ENCODE results near the gene MRC2.
A peak's percentile ranks its signal among the peaks of the same experiment; 100 is the strongest.

MRC2 gene

GRCh38 chr17:62658136-62658920 lies 30.9 kb downstream of the MRC2 start:
- WGBS, 2 experiments: 90 to 93% methylated on average over 15 of the region's 15 CpGs
- H3K27me3 ChIP-seq (ENCODE audit: control insufficient read depth, insufficient read depth, low read length, poor library complexity, severe bottlenecking): no peaks in the 10 kb centered on the region
- H3K9me3 ChIP-seq (ENCODE audit: control insufficient read depth, low read length): peaks cover 3% of the 10 kb centered on the region
- no peak overlapping the region for H3K4me3 ChIP-seq (ENCODE audit: insufficient read depth, low read depth, low read length)
- H3K4me1 ChIP-seq (ENCODE audit: control insufficient read depth, insufficient read depth, low read length): peaks cover 31% of the 10 kb centered on the region
- H3K27ac ChIP-seq (ENCODE audit: insufficient read depth, low read depth, low read length, poor library complexity, severe bottlenecking): peak overlapping the region; percentile 38
- H3K36me3 ChIP-seq (ENCODE audit: control insufficient read depth, insufficient read depth, low read length): no peaks in the 10 kb centered on the region

- Histone ChIP-seq H3K4me1 (ENCODE audit: control insufficient read depth, insufficient read depth, low read length) (peaks cover 16% of the 10 kb centered on the region), H3K4me3 (ENCODE audit: insufficient read depth, low read depth, low read length) (no peak overlapping the region), H3K27me3 (ENCODE audit: control insufficient read depth, insufficient read depth, low read length, poor library complexity, severe bottlenecking) (no peaks in the 10 kb centered on the region), H3K36me3 (ENCODE audit: control insufficient read depth, insufficient read depth, low read length) (no peaks in the 10 kb centered on the region), H3K9me3 (ENCODE audit: control insufficient read depth, low read length) (peaks cover 3% of the 10 kb centered on the region), H3K27ac (ENCODE audit: insufficient read depth, low read depth, low read length, poor library complexity, severe bottlenecking) (no peak overlapping the region)
- WGBS, 2 experiments: 90 to 96% methylated on average over 2 of the region's 2 CpGs
Observed at GRCh38 chr17:62660629-62661118, 33.2 kb downstream of the MRC2 start.

GRCh38 chr17:62661337-62661736 lies 33.9 kb downstream of the MRC2 start:
- Histone ChIP-seq H3K4me1 (ENCODE audit: control insufficient read depth, insufficient read depth, low read length) (peaks cover 22% of the 10 kb centered on the region), H3K36me3 (ENCODE audit: control insufficient read depth, insufficient read depth, low read length) (no peaks in the 10 kb centered on the region), H3K27me3 (ENCODE audit: control insufficient read depth, insufficient read depth, low read length, poor library complexity, severe bottlenecking) (no peaks in the 10 kb centered on the region), H3K27ac (ENCODE audit: insufficient read depth, low read depth, low read length, poor library complexity, severe bottlenecking) (no peak overlapping the region), H3K4me3 (ENCODE audit: insufficient read depth, low read depth, low read length) (no peak overlapping the region), H3K9me3 (ENCODE audit: control insufficient read depth, low read length) (peaks cover 3% of the 10 kb centered on the region)
- WGBS, 2 experiments: 100% methylated on average over 1 of the region's 1 CpG; no CpG with 5 or more reads in 1 of the 2 experiments

GRCh38 chr17:62662855-62663254 lies 35.4 kb downstream of the MRC2 start:
- Histone ChIP-seq H3K9me3 (ENCODE audit: control insufficient read depth, low read length) (no peaks in the 10 kb centered on the region), H3K4me3 (ENCODE audit: insufficient read depth, low read depth, low read length) (no peak overlapping the region), H3K36me3 (ENCODE audit: control insufficient read depth, insufficient read depth, low read length) (peaks cover 4% of the 10 kb centered on the region), H3K27ac (ENCODE audit: insufficient read depth, low read depth, low read length, poor library complexity, severe bottlenecking) (no peak overlapping the region), H3K27me3 (ENCODE audit: control insufficient read depth, insufficient read depth, low read length, poor library complexity, severe bottlenecking) (no peaks in the 10 kb centered on the region), H3K4me1 (ENCODE audit: control insufficient read depth, insufficient read depth, low read length) (peaks cover 14% of the 10 kb centered on the region)
- WGBS, 2 experiments: 91 to 92% methylated on average over 6 of the region's 6 CpGs

GRCh38 chr17:62663304-62663703 lies 35.8 kb downstream of the MRC2 start:
- 91% methylated on average over 6 of the region's 6 CpGs for WGBS, 2 experiments
- Histone ChIP-seq H3K36me3 (ENCODE audit: control insufficient read depth, insufficient read depth, low read length) (peaks cover 4% of the 10 kb centered on the region), H3K27me3 (ENCODE audit: control insufficient read depth, insufficient read depth, low read length, poor library complexity, severe bottlenecking) (no peaks in the 10 kb centered on the region), H3K4me3 (ENCODE audit: insufficient read depth, low read depth, low read length) (no peak overlapping the region), H3K4me1 (ENCODE audit: control insufficient read depth, insufficient read depth, low read length) (peaks cover 10% of the 10 kb centered on the region), H3K27ac (ENCODE audit: insufficient read depth, low read depth, low read length, poor library complexity, severe bottlenecking) (no peak overlapping the region), H3K9me3 (ENCODE audit: control insufficient read depth, low read length) (no peaks in the 10 kb centered on the region)

GRCh38 chr17:62664336-62665120 lies 37.1 kb downstream of the MRC2 start:
- no peak overlapping the region for H3K27ac ChIP-seq (ENCODE audit: insufficient read depth, low read depth, low read length, poor library complexity, severe bottlenecking)
- H3K4me1 ChIP-seq (ENCODE audit: control insufficient read depth, insufficient read depth, low read length): peaks cover 5% of the 10 kb centered on the region
- H3K9me3 ChIP-seq (ENCODE audit: control insufficient read depth, low read length): no peaks in the 10 kb centered on the region
- H3K27me3 ChIP-seq (ENCODE audit: control insufficient read depth, insufficient read depth, low read length, poor library complexity, severe bottlenecking): no peaks in the 10 kb centered on the region
- 94 to 95% methylated on average over 25 of the region's 25 CpGs for WGBS, 2 experiments
- H3K36me3 ChIP-seq (ENCODE audit: control insufficient read depth, insufficient read depth, low read length): peaks cover 4% of the 10 kb centered on the region
- H3K4me3 ChIP-seq (ENCODE audit: insufficient read depth, low read depth, low read length): no peak overlapping the region

GRCh38 chr17:62665599-62665998 lies 38.1 kb downstream of the MRC2 start:
- 93 to 96% methylated on average over 3 of the region's 3 CpGs for WGBS, 2 experiments
- H3K4me1 ChIP-seq (ENCODE audit: control insufficient read depth, insufficient read depth, low read length): peaks cover 5% of the 10 kb centered on the region
- H3K27ac ChIP-seq (ENCODE audit: insufficient read depth, low read depth, low read length, poor library complexity, severe bottlenecking): no peak overlapping the region
- peaks cover 4% of the 10 kb centered on the region for H3K36me3 ChIP-seq (ENCODE audit: control insufficient read depth, insufficient read depth, low read length)
- H3K9me3 ChIP-seq (ENCODE audit: control insufficient read depth, low read length): no peaks in the 10 kb centered on the region
- no peak overlapping the region for H3K4me3 ChIP-seq (ENCODE audit: insufficient read depth, low read depth, low read length)
- H3K27me3 ChIP-seq (ENCODE audit: control insufficient read depth, insufficient read depth, low read length, poor library complexity, severe bottlenecking): no peaks in the 10 kb centered on the region

- Histone ChIP-seq H3K9me3 (ENCODE audit: control insufficient read depth, low read length) (no peaks in the 10 kb centered on the region), H3K27me3 (ENCODE audit: control insufficient read depth, insufficient read depth, low read length, poor library complexity, severe bottlenecking) (no peaks in the 10 kb centered on the region), H3K36me3 (ENCODE audit: control insufficient read depth, insufficient read depth, low read length) (peaks cover 4% of the 10 kb centered on the region), H3K4me1 (ENCODE audit: control insufficient read depth, insufficient read depth, low read length) (peaks cover 5% of the 10 kb centered on the region), H3K4me3 (ENCODE audit: insufficient read depth, low read depth, low read length) (no peak overlapping the region), H3K27ac (ENCODE audit: insufficient read depth, low read depth, low read length, poor library complexity, severe bottlenecking) (no peak overlapping the region)
- WGBS, 2 experiments: 82 to 83% methylated on average over 30 of the region's 30 CpGs
Observed at GRCh38 chr17:62666061-62666800, 38.8 kb downstream of the MRC2 start.

- peaks cover 4% of the 10 kb centered on the region for H3K36me3 ChIP-seq (ENCODE audit: control insufficient read depth, insufficient read depth, low read length)
- H3K27me3 ChIP-seq (ENCODE audit: control insufficient read depth, insufficient read depth, low read length, poor library complexity, severe bottlenecking): no peaks in the 10 kb centered on the region
- peaks cover 5% of the 10 kb centered on the region for H3K4me1 ChIP-seq (ENCODE audit: control insufficient read depth, insufficient read depth, low read length)
- H3K9me3 ChIP-seq (ENCODE audit: control insufficient read depth, low read length): no peaks in the 10 kb centered on the region
- 95 to 96% methylated on average over 40 of the region's 40 CpGs for WGBS, 2 experiments
- no peak overlapping the region for H3K4me3 ChIP-seq (ENCODE audit: insufficient read depth, low read depth, low read length)
- no peak overlapping the region for H3K27ac ChIP-seq (ENCODE audit: insufficient read depth, low read depth, low read length, poor library complexity, severe bottlenecking)
Observed at GRCh38 chr17:62666801-62667591, 39.5 kb downstream of the MRC2 start.

All from ectodermal cell (in vitro differentiated cells).